AG10803 (cell line): ENCODE data around the gene CSF2.

ENCODE experiments used
- DNase-seq: peaks from one replicate; pipeline ENCODE4 v3.0.0; 2010; ENCODE audit warnings: low read depth
- H3K4me3 ChIP-seq: 2 replicates; pipeline ENCODE4 v1.5.1; 2011; ENCODE audit warnings: mild to moderate bottlenecking, low read length, control low read depth
- CTCF ChIP-seq: conservative IDR thresholded peaks from 2 replicates; pipeline ENCODE4 v1.5.1; 2011; ENCODE audit warnings: mild to moderate bottlenecking, low read length, control low read depth, inconsistent platforms

Gene CSF2

DNA sequence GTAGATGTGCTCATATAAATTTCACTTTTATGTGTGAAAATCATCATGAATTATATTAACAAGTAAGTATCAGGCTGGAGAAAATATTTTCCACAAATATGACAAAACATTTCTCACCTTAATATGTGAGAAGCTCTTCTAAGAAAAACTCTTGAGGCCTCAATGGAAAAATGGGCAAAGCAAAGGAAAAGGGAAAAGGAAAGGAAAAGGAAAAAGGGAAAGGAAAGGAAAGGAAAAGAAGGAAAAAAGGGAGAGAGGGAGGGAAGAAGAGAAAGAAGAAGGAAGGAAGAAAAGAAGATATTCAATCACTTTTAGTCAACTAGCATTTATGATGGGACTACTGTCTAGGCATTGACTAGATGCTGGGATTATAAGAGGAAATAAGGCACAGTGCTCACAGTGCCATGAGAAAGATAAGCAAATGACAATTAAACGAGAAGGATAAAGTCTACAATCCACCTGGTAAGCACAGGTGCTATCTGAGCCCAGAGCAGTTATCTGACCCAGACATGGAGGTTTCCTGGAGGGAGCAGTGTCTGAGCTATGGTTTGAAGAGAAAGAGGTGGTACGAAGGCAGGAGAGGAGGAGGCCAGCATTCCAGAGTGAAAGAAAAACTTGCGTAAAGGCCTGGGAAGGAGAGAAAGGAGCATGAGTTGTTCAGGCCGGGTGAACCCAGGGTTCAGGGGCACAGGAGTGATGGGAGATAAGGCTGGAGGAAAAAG lies 43.8 kb upstream of the CSF2 start:
- H3K4me3 ChIP-seq, result no peak overlapping the region
- no peak for TF ChIP-seq CTCF

GRCh38 chr5:132030610-132031009 lies 43.0 kb upstream of the CSF2 start:
- DNase-seq, result no peak
- no peak for TF ChIP-seq CTCF
- H3K4me3 ChIP-seq, result no peak overlapping the region

More for the DNA sequence above, 43.8 kb upstream of the CSF2 start:
- DNase-seq, result no peak

DNA sequence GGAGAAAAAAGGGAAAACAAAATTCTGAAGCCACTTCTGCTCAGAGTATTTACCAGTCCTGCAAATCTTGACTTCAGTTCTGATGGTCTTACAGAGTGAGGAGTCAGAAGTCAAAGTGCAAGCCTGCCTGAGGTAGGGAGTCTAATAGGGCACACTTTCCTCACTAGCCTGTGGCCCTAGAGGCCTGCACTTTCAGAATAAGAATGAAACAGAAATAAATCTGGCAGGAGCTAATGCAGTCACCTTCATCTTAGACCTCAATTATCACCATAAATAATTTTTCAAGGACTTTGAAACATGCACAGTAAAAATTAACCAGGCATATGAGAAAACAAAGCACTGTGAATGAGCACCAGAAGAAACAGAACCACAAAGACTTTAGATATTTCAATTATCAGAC lies 41.4 kb upstream of the CSF2 start:
- no peak for DNase-seq
- no peak for TF ChIP-seq CTCF
- no peak overlapping the region for H3K4me3 ChIP-seq

DNA sequence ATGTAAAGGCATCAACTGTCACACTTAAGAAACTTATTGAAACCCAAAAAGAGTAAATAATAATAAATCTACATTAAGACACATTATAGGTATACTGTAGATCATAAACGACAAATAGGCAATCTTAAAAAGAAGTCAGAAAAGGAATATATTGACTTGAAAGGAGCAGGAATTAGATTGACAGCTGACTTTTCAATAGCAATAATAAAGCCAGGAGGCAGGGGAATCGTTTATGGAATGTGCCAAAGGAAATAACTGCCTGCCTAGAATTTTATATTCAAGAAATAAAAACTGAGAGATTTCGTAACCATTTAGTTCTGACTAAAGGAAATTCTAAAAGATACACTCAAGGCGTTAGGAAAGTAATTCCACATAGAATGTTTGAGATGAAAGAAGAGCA lies 40.5 kb upstream of the CSF2 start:
- TF ChIP-seq CTCF, result no peak
- DNase-seq, result no peak
- no peak overlapping the region for H3K4me3 ChIP-seq

DNA sequence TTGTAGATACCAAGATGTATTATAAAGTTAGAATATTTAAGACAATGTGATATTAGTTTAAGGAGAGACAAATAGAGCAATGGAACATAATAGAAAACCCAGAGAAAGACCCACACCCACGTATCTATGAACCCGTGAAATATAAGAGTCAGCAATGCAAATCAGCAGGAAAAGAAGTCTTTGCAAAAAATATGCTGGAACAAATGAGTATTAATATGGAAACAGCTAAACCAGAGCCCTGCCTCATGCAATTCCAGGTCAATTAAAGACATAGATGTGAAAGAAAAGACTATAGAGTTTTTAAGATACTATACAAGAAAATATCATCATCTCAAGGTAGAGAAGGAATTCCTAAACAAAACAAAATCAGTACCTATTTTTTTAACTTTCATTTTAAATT lies 36.2 kb upstream of the CSF2 start:
- H3K4me3 ChIP-seq, result no peak overlapping the region
- TF ChIP-seq CTCF, result no peak
- DNase-seq, result no peak

GRCh38 chr5:132044207-132044606 lies 29.4 kb upstream of the CSF2 start:
- DNase-seq, result no peak
- H3K4me3 ChIP-seq, result no peak overlapping the region
- TF ChIP-seq CTCF, result no peak

GRCh38 chr5:132046880-132047299 lies 26.7 kb upstream of the CSF2 start:
- no peak overlapping the region for H3K4me3 ChIP-seq
- TF ChIP-seq CTCF, result no peak
- no peak for DNase-seq
